GM12878 (cell line): ENCODE data around the gene MFSD12. TPM values are rescaled to one million over a fixed set of nuclear protein-coding genes. Genes with fewer than 3 reads are reported as not detected.

ENCODE experiments used
- BHLHE40 ChIP-seq, 2 experiments: fragments of 450-650 bp in 1 of 2; IDR thresholded peaks; 2 replicates each; pipeline ENCODE4 v1.6.1; 2011 to 2017; ENCODE audit warnings: low read depth in 2 of 2, borderline replicate concordance in 1 of 2, improper control_type of control experiment in 1 of 2, low read length in 1 of 2, mild to moderate bottlenecking in 1 of 2
- ETV6 ChIP-seq, 2 experiments: fragments of 450-650 bp in 1 of 2; IDR thresholded peaks in 1 of 2; conservative IDR thresholded peaks in 1 of 2; 2 replicates each; pipeline ENCODE4 v1.6.1; 2014; ENCODE audit warnings: antibody characterized with exemption in 1 of 2, borderline replicate concordance in 1 of 2, low read depth in 1 of 2, mild to moderate bottlenecking in 1 of 2, moderate library complexity in 1 of 2
- IRF3 ChIP-seq: fragments of 450-650 bp; IDR thresholded peaks from 2 replicates; pipeline ENCODE4 v1.6.1; 2014; ENCODE audit warnings: mild to moderate bottlenecking
- JUNB ChIP-seq: IDR thresholded peaks from 2 replicates; pipeline ENCODE4 v1.6.1; 2016; ENCODE audit warnings: antibody characterized with exemption, mild to moderate bottlenecking
- KLF5 ChIP-seq: fragments of 450-650 bp; IDR thresholded peaks from 2 replicates; pipeline ENCODE4 v1.6.1; 2014; ENCODE audit warnings: mild to moderate bottlenecking; ENCODE audit not compliant: partially characterized antibody
- NFIC ChIP-seq: IDR thresholded peaks from 2 replicates; pipeline ENCODE4 v1.6.1; 2012; ENCODE audit warnings: low read depth, mild to moderate bottlenecking, inconsistent platforms, low read length, moderate library complexity
- POLR2AphosphoS5 ChIP-seq: IDR thresholded peaks from 2 replicates; pipeline ENCODE4 v1.6.1; 2011; ENCODE audit warnings: mild to moderate bottlenecking, low read length, inconsistent platforms
- SMAD5 ChIP-seq: IDR thresholded peaks from 2 replicates; pipeline ENCODE4 v1.6.1; 2016; ENCODE audit warnings: antibody characterized with exemption, low read depth
- TCF7 ChIP-seq: IDR thresholded peaks from 2 replicates; pipeline ENCODE4 v1.6.1; 2014; ENCODE audit warnings: antibody characterized with exemption, borderline replicate concordance
- YY1 ChIP-seq: IDR thresholded peaks from 2 replicates; pipeline ENCODE4 v1.6.1; 2011; ENCODE audit warnings: low read depth, mild to moderate bottlenecking, low read length
- ZBTB33 ChIP-seq: fragments of 450-650 bp; IDR thresholded peaks from 2 replicates; pipeline ENCODE4 v1.6.1; 2017; ENCODE audit warnings: mild to moderate bottlenecking
- ZNF384 ChIP-seq: IDR thresholded peaks from 2 replicates; pipeline ENCODE4 v1.6.1; 2012; ENCODE audit warnings: low read depth, mild to moderate bottlenecking, low read length, improper control_type of control experiment, borderline replicate concordance
- polyA plus RNA-seq, 11 experiments: library from polyadenylated mRNA; depleted of rRNA in 4 of 11; unstranded in 6 of 11; stranded (reverse) in 5 of 11; fragments of >200 nt; fragmentation: Nextera tagmentation in 4 of 11; fragmentation: Illumina TruSeq in 1 of 11; extraction: Ambion mirVana in 4 of 11; extraction: Trizol in 1 of 11; gene quantifications; 1 replicate in 1 of 11; 2 replicates in 10 of 11; pipeline versions ENCODE4 v1.2.1 to v1.2.3, GENCODE V29; 2011 to 2016; ENCODE audit warnings: inconsistent platforms in 2 of 11, missing spikeins in 2 of 11, low read depth in 1 of 11
- total RNA-seq, 4 experiments: library from RNA; depleted of rRNA in 3 of 4; stranded (reverse); fragments of >200 nt in 3 of 4; fragmentation: Illumina TruSeq in 1 of 4; extraction: Trizol in 1 of 4; gene quantifications; 2 replicates each; pipeline versions ENCODE4 v1.2.1 to v1.2.3, GENCODE V29; 2013 to 2021

MFSD12 gene
- total and polyA plus RNA-seq, 10 of the 15 experiments (the other 5 are each of a cell fraction or from before 2014, with no cell fraction given), result 0.58 to 65.9 (median 16.8) TPM

GRCh38 chr19:3516675-3517207, 40.6 kb downstream of the MFSD12 start (continued):
- TF ChIP-seq ZBTB33 (no peak), POLR2AphosphoS5 (no peak), ETV6 (conservative IDR thresholded peaks at IDR 0.05 in 1 of 2, IDR thresholded peaks at IDR 0.05 in 1 of 2; ENCODE audit: borderline replicate concordance in 1 of 2, low read depth in 1 of 2) (no peak), SMAD5 (no peak), TCF7 (no peak), IRF3 (no peak), NFIC (no peak), KLF5 (no peak), ZNF384 (no peak), JUNB (no peak), YY1 (no peak), BHLHE40 (IDR thresholded peaks at IDR 0.05; ENCODE audit: borderline replicate concordance in 1 of 2, low read depth in 2 of 2, low read length in 1 of 2) (0 out of 4 replicates have a peak, but pooled peaks of 1 of the 2 experiments have one; percentile 27)
